Fibroblast of skin of right quadriceps (primary cell): ENCODE data around the gene SH2D1A.
"Not testable (repeated sequence)": the region's sequence is repeated elsewhere in the genome, so short reads cannot be mapped to it uniquely, and the experiment has no call there.

Experiments used
- DNase-seq: peaks from one replicate; pipeline ENCODE4 v3.0.0-alpha.2; 2013

Gene SH2D1A

GRCh38 chrX:124346117-124346876 is at the start of gene SH2D1A:
TSS of gene SH2D1A (plus strand) at chrX:124346563. CDS start at chrX:124346643, 80 bp downstream.
- no peak for DNase-seq

GRCh38 chrX:124299323-124299722 is 47.0 kb upstream of the SH2D1A start:
- DNase-seq, result not testable (repeated sequence)

GRCh38 chrX:124300405-124300804 is 46.0 kb upstream of the SH2D1A start:
- DNase-seq, result no peak

GRCh38 chrX:124307253-124307907 is 39.0 kb upstream of the SH2D1A start:
- DNase-seq, result no peak

- no peak for DNase-seq
Measured at GRCh38 chrX:124325732-124326131, 20.6 kb upstream of the SH2D1A start.

GRCh38 chrX:124328765-124329164 is 17.6 kb upstream of the SH2D1A start:
- DNase-seq, result peak; percentile 17

- no peak for DNase-seq
Measured at GRCh38 chrX:124332481-124333424, 13.6 kb upstream of the SH2D1A start, which contains the start of gene TEX13D. TSS of gene TEX13D (plus strand) at chrX:124332660. CDS start at chrX:124332918, 258 bp downstream.

- DNase-seq, result no peak
Measured at GRCh38 chrX:124333862-124334261, 12.5 kb upstream of the SH2D1A start.

- DNase-seq, result not testable (repeated sequence)
Measured at GRCh38 chrX:124334555-124334954, 11.8 kb upstream of the SH2D1A start.

GRCh38 chrX:124335598-124335997 is 10.8 kb upstream of the SH2D1A start:
- no peak for DNase-seq

- DNase-seq, result no peak
Measured at GRCh38 chrX:124337916-124338315, 8.4 kb upstream of the SH2D1A start.

GRCh38 chrX:124338733-124339514 is 7.4 kb upstream of the SH2D1A start:
- DNase-seq, result no peak

- no peak for DNase-seq
Measured at GRCh38 chrX:124341396-124342132, 4.8 kb upstream of the SH2D1A start.

GRCh38 chrX:124342174-124342867 is 4.0 kb upstream of the SH2D1A start:
- DNase-seq, result no peak

GRCh38 chrX:124343016-124343415 is 3.3 kb upstream of the SH2D1A start:
- no peak for DNase-seq

GRCh38 chrX:124344246-124344645 is 2.1 kb upstream of the SH2D1A start:
- DNase-seq, result no peak

GRCh38 chrX:124346877-124347241 is 496 bp downstream of the SH2D1A start:
- no peak for DNase-seq

- no peak for DNase-seq
Measured at GRCh38 chrX:124347242-124347641, 879 bp downstream of the SH2D1A start.

GRCh38 chrX:124348182-124348581 is 1.8 kb downstream of the SH2D1A start:
- DNase-seq, result no peak

GRCh38 chrX:124348885-124349453 is 2.6 kb downstream of the SH2D1A start:
- no peak for DNase-seq

- no peak for DNase-seq
Measured at GRCh38 chrX:124354648-124355047, 8.3 kb downstream of the SH2D1A start.
